Activated T-cell treated with anti-CD3 and anti-CD28 coated beads for 24 hours (primary cell): ENCODE data around the gene TNRC6C.
"Not testable (repeated sequence)": the region's sequence is repeated elsewhere in the genome, so short reads cannot be mapped to it uniquely, and the experiment has no call there.

Experiments
- DNase-seq: peaks from one replicate; pipeline ENCODE4 v3.0.0-alpha.2; 2020; ENCODE audit warnings: low read depth

TNRC6C gene

GRCh38 chr17:78112518-78113471 is 154.3 kb downstream of the TNRC6C start:
- peak; percentile 70 for DNase-seq

GRCh38 chr17:78113804-78114785 is 155.6 kb downstream of the TNRC6C start:
- DNase-seq = no peak

- DNase-seq = no peak
These were observed 156.6 kb downstream of the TNRC6C start for GRCh38 chr17:78114831-78115723.

DNA sequence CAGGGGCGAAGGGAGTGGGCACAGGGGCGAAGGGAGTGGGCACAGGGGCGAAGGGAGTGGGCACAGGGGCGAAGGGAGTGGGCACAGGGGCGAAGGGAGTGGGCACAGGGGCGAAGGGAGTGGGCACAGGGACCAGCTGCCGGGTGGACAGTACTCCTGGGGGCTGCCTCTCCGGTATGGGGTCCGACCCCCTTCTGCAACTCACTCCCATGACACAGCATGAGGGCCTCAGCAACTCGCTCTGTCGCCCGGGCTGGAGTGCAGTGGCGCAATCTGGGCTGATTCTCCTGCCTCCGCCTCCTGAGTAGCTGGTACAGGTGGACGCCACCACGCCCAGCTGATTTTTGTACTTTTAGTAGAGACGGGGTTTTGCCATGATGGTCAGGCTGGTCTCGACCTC is 157.3 kb downstream of the TNRC6C start:
- not testable (repeated sequence) for DNase-seq

- DNase-seq = no peak
These were observed 157.9 kb downstream of the TNRC6C start for GRCh38 chr17:78116411-78116810.

DNA sequence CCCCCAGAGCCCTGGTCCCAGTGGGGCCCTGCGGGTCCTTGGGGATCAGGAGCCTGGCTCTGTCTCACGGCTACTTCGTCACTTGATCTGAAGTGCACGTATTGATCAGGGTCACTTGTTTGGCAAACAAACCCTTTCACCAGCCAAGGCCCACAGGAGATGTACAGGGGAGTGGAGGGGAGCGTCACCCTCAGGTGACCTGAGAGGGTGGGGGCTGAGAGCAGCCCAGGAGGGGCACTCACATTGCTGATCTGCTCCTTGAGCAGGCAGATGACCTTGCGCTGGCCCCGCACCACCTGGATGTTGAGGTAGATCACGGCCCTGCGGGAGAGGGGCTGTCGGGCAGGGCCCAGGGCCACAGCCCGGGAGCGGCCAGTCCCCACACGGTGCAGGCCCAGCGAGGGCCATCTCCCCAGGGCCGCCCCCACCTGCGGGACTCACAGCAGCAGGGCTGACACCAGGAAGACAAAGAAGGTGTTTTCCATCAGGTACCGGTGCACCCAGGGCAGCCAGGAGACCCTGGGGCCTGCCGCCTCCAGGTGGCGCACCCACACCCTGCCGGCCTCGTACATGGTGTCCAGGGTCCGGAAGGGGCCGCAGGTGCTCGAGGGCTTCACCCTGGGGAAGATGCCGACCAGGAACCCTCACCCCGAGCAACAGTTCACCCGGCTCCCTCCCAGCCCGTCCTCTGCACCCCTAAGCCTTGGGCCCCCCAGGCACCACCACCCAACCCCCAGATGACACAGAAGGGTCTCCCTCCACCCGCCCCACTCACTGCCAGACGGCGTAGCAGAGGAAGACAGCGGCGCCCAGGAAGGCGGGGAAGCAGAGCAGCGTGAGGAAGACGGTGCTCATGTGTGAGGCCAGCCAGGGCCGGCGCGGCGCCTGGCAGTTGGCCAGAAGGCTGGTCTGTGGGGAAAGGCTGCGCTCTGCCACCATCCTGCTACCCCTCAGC is 158.8 kb downstream of the TNRC6C start:
- no peak for DNase-seq

- DNase-seq = no peak
These were observed 160.3 kb downstream of the TNRC6C start for GRCh38 chr17:78118801-78119241.

- DNase-seq = no peak
These were observed 162.0 kb downstream of the TNRC6C start for GRCh38 chr17:78120537-78120936.

GRCh38 chr17:78120971-78121800 is 162.7 kb downstream of the TNRC6C start:
- DNase-seq = no peak

DNA sequence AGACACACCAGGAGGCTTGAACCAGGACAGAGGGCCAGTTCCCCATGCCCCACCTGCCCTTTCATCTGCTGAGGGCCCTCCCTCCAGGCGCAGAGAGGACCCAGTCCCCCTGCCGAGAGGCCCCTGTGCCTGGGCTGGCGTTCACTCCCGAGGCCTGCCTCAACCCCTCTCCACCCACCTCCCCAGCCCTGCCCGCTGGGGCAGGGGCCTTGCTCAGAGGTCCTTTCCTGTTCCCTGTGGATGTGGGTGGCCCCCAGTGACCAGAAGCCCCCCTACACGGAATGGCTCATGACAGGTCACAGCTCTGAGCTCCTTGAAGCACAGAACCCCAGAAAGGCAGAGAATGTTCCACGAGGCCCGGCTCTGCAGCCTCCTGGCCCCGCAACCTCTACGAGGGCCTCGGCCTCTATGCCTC is 163.3 kb downstream of the TNRC6C start:
- no peak for DNase-seq

DNA sequence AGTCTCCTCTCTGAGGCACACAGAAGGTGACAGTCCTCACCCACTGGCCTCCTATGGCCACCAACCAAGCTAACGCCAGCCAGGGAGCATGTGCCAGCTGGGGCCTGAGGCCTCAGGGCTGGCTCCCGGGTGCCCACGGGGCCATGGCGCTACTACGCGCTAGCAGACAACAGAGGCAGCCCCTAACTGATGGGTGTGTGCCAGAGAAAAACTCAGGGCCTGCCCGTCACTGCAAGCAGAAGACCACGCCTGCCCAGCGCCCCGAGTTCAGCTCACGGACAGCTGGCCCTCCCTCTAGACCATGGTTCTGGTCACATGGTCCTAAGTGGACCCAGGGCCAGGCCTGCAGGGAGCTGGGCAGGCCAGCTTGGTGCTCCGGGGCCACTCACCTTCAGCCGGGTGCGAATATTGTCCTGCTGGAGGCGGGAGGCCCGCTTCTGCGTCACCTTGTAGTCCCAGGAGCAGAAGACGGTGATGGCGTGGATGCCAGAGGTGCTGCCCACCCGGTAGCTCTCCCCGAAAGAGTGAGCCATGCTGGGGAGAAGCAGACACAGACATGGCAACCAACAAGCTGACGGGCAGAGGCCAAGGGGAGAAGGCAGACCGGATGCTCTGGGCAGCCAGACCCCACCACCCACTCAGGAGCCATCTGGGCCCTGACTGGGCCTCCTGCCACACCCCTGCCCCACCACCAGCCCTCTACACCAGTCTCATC is 163.9 kb downstream of the TNRC6C start:
- no peak for DNase-seq

GRCh38 chr17:78122931-78123249 is 164.4 kb downstream of the TNRC6C start:
- no peak for DNase-seq

DNA sequence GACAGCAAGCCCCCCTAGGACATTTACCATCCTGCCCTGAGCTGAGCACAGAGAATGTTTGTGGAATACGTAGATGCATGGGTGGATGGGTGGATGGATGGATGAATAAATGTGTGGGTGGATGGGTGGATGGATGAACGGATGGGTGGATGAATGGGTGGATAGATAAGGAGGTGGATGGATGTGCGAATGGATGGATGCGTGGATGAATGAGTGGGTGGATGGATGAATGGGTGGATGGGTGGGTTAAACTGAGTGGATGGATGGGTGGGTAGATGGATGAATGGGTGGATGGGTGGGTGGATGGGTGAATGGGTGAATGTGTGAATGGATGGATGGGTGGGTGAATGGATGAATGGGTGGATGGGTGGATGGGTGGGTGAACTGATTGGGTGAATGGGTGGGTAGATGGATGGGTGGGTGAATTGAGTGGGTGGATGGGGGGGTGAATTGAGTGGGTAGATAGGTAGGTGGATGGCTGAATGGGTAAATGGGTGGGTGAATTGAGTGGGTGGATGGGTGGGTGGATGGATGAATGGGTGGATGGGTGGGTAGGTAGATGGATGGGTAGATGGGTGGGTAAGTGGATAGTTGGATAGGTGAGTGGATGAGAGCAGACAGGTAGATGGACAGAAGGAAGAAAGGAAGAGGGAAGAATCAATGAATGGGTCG is 164.9 kb downstream of the TNRC6C start:
- no peak for DNase-seq

- no peak for DNase-seq
These were observed 165.8 kb downstream of the TNRC6C start for GRCh38 chr17:78124081-78124835.

GRCh38 chr17:78124836-78125137 is 166.3 kb downstream of the TNRC6C start:
- DNase-seq = no peak

DNA sequence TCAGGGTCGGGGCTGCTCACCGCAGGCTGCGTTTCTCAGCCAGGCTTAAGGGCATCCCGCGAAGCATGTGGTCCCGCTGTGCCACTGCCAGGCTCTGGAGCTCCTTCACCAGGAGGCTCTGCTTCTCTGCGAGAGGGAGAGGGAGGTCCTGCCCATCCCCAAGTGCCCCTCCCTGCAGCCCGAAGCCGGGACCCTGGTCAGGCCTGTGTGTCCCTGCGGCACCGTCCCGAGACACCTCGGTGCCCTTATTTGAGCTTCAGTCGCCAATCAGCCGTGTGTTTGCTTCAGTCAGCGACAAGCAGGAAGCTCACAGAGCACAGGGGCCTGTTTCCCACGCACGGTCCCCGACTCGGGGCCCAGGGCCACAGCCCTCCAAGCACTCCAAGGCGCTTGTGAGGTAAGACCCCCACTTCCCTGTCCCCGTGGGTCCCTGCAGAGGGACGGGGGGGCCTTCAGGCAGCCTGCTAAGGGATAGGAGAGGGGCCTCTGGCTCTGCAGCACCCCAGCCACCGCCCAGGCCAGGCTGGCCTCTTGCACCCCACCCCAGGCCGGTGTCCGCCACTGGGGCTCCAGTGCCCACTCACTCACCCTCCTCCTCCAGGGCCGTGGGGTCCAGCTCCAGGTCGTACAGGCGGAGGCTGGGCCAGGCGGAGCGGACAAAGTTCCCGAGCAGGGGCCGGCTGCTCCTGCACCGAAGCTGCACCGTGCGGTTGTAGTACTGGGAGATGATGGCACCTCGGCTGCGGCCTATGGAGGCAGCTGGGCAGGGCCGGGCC is 166.8 kb downstream of the TNRC6C start:
- DNase-seq = no peak
